K562 (cell line): Measurements from ENCODE around the gene GPER1.

ENCODE experiments used
- BRD9 ChIP-seq: fragments of 450-650 bp; IDR thresholded peaks from 2 replicates; pipeline ENCODE4 v1.6.1; 2018; ENCODE audit warnings: low read depth; ENCODE audit not compliant: partially characterized antibody
- ESRRA ChIP-seq: fragments of 450-650 bp; IDR thresholded peaks from 2 replicates; pipeline ENCODE4 v1.6.1; 2014; ENCODE audit warnings: low read depth, mild to moderate bottlenecking, moderate library complexity, borderline replicate concordance
- GABPA ChIP-seq: fragments of 200-800 bp; sonication (Bioruptor generic); conservative IDR thresholded peaks from 2 replicates; pipeline ENCODE4 v1.6.1; 2016; ENCODE audit warnings: low read depth, missing genetic modification characterization, missing compliant biosample characterization
- LARP7 ChIP-seq: fragments of 450-650 bp; IDR thresholded peaks from 2 replicates; pipeline ENCODE4 v1.6.1; 2016
- POLR2AphosphoS5 ChIP-seq: IDR thresholded peaks from 2 replicates; pipeline ENCODE4 v1.6.1; 2011; ENCODE audit warnings: mild to moderate bottlenecking, low read depth, low read length, moderate library complexity; ENCODE audit not compliant: control insufficient read depth, insufficient read depth
- PTBP1 ChIP-seq: fragments of 200-400 bp; formaldehyde crosslinking; IDR thresholded peaks from 2 replicates; pipeline ENCODE4 v1.6.1; 2017; ENCODE audit warnings: low read depth, low read length
- RNF2 ChIP-seq: sonication (generic); IDR thresholded peaks from 2 replicates; pipeline ENCODE4 v1.6.1; 2016
- TCFL5 ChIP-seq: fragments of 250-450 bp; sonication (Bioruptor Pico); conservative IDR thresholded peaks from 2 replicates; pipeline ENCODE4 v1.6.1; 2021; ENCODE audit warnings: mild to moderate bottlenecking, moderate library complexity, matching md5 sums
- YBX1 ChIP-seq: fragments of 450-650 bp; IDR thresholded peaks from 2 replicates; pipeline ENCODE4 v1.7.1; 2016; ENCODE audit warnings: mild to moderate bottlenecking
- ZFP36 ChIP-seq: fragments of 150-350 bp; IDR thresholded peaks from 2 replicates; pipeline ENCODE4 v1.6.1; 2018; ENCODE audit warnings: low read length, low read depth; ENCODE audit not compliant: partially characterized antibody
- ZNF3 ChIP-seq: fragments of 250-450 bp; sonication (Bioruptor Pico); IDR thresholded peaks from 2 replicates; pipeline ENCODE4 v1.5.0; 2021; ENCODE audit warnings: mild to moderate bottlenecking, moderate library complexity
- TF ChIP-seq, protein P1 (sequence below): sonication (generic); formaldehyde crosslinking; IDR thresholded peaks from 2 replicates; pipeline ENCODE4 v1.8.1; 2023; ENCODE audit warnings: mild to moderate bottlenecking, missing genetic modification reagents
- TF ChIP-seq, protein P2 (sequence below), 3 experiments: IDR thresholded peaks in 2 of 3; conservative IDR thresholded peaks in 1 of 3; 2 replicates each; pipeline ENCODE4 v1.5.1; 2011 to 2012; ENCODE audit warnings: low read length in 3 of 3, mild to moderate bottlenecking in 3 of 3, control low read depth in 2 of 3, improper control_type of control experiment in 1 of 3, inconsistent platforms in 1 of 3, low read depth in 1 of 3, mixed read lengths in 1 of 3, moderate library complexity in 1 of 3; ENCODE audit not compliant: insufficient read depth in 2 of 3
- TF ChIP-seq, protein P3 (sequence below): conservative IDR thresholded peaks from 2 replicates; pipeline ENCODE4 v1.6.1; 2011; ENCODE audit warnings: low read depth, mild to moderate bottlenecking, low read length; ENCODE audit not compliant: control insufficient read depth

DNA sequence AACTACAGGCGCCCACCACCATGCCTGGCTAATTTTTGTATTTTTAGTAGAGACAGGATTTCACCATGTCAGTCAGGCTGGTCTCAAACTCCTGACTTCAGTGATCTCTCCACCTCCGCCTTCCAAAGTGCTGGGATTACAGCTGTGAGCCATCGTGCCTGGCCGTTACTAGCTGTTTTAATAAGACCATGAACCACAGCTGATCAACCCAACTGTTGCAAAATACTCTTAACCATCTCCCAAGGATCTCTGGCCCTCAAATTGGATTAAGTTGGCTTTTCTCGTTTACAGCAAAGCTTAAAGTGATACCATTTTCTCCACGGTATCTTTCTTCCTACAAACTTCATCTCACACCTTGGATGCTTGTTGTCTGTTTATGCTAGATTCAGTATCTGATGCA is 53.7 kb downstream of the GPER1 start:
- no peak for TF ChIP-seq GABPA
- TF ChIP-seq, protein P1, sequence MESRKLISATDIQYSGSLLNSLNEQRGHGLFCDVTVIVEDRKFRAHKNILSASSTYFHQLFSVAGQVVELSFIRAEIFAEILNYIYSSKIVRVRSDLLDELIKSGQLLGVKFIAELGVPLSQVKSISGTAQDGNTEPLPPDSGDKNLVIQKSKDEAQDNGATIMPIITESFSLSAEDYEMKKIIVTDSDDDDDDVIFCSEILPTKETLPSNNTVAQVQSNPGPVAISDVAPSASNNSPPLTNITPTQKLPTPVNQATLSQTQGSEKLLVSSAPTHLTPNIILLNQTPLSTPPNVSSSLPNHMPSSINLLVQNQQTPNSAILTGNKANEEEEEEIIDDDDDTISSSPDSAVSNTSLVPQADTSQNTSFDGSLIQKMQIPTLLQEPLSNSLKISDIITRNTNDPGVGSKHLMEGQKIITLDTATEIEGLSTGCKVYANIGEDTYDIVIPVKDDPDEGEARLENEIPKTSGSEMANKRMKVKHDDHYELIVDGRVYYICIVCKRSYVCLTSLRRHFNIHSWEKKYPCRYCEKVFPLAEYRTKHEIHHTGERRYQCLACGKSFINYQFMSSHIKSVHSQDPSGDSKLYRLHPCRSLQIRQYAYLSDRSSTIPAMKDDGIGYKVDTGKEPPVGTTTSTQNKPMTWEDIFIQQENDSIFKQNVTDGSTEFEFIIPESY: no peak
- TF ChIP-seq, protein P2, sequence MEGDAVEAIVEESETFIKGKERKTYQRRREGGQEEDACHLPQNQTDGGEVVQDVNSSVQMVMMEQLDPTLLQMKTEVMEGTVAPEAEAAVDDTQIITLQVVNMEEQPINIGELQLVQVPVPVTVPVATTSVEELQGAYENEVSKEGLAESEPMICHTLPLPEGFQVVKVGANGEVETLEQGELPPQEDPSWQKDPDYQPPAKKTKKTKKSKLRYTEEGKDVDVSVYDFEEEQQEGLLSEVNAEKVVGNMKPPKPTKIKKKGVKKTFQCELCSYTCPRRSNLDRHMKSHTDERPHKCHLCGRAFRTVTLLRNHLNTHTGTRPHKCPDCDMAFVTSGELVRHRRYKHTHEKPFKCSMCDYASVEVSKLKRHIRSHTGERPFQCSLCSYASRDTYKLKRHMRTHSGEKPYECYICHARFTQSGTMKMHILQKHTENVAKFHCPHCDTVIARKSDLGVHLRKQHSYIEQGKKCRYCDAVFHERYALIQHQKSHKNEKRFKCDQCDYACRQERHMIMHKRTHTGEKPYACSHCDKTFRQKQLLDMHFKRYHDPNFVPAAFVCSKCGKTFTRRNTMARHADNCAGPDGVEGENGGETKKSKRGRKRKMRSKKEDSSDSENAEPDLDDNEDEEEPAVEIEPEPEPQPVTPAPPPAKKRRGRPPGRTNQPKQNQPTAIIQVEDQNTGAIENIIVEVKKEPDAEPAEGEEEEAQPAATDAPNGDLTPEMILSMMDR (IDR thresholded peaks at IDR 0.05 in 2 of 3, conservative IDR thresholded peaks at IDR 0.05 in 1 of 3; ENCODE audit: insufficient read depth in 2 of 3, low read depth in 1 of 3, low read length in 3 of 3): no peak
- no peak for TF ChIP-seq ESRRA
- no peak for TF ChIP-seq PTBP1
- no peak for TF ChIP-seq BRD9
- no peak for TF ChIP-seq RNF2
- no peak for TF ChIP-seq TCFL5 (CRISPR knock-in tag)
- TF ChIP-seq POLR2AphosphoS5: no peak
- TF ChIP-seq LARP7: no peak
- TF ChIP-seq, protein P3, sequence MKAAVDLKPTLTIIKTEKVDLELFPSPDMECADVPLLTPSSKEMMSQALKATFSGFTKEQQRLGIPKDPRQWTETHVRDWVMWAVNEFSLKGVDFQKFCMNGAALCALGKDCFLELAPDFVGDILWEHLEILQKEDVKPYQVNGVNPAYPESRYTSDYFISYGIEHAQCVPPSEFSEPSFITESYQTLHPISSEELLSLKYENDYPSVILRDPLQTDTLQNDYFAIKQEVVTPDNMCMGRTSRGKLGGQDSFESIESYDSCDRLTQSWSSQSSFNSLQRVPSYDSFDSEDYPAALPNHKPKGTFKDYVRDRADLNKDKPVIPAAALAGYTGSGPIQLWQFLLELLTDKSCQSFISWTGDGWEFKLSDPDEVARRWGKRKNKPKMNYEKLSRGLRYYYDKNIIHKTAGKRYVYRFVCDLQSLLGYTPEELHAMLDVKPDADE: no peak
- TF ChIP-seq ZNF3 (CRISPR knock-in tag): no peak
- TF ChIP-seq ZFP36: no peak
- TF ChIP-seq YBX1: no peak
